H1 (cell line): ENCODE measurements around the gene MYMX. TPM values are rescaled to one million over a fixed set of nuclear protein-coding genes. Genes with fewer than 3 reads are reported as not detected.

Experiments used
- CHD1 ChIP-seq: IDR thresholded peaks from 2 replicates; pipeline ENCODE4 v1.6.1; 2012; ENCODE audit warnings: low read depth, low read length, improper control_type of control experiment
- GABPA ChIP-seq: IDR thresholded peaks from 2 replicates; pipeline ENCODE4 v1.6.1; 2011; ENCODE audit warnings: mild to moderate bottlenecking, low read length, moderate library complexity, borderline replicate concordance; ENCODE audit not compliant: insufficient read depth
- HDAC2 ChIP-seq, 2 experiments: fragments of 300-600 bp in 1 of 2; sonication (generic) in 1 of 2; IDR thresholded peaks; 2 replicates each; pipeline ENCODE4 v1.6.1; 2011 to 2012; ENCODE audit warnings: low read depth in 2 of 2, low read length in 2 of 2, mild to moderate bottlenecking in 2 of 2, moderate library complexity in 2 of 2, borderline replicate concordance in 1 of 2, inconsistent platforms in 1 of 2
- KDM4A ChIP-seq: IDR thresholded peaks from one replicate; pipeline ENCODE4 v1.7.1; 2012; ENCODE audit warnings: low read depth, mild to moderate bottlenecking, moderate library complexity, low read length, inconsistent platforms; ENCODE audit not compliant: severe bottlenecking
- RXRA ChIP-seq: IDR thresholded peaks from 2 replicates; pipeline ENCODE4 v1.6.1; 2011; ENCODE audit warnings: low read depth, mild to moderate bottlenecking, low read length, moderate library complexity; ENCODE audit not compliant: insufficient read depth
- TAF1 ChIP-seq: IDR thresholded peaks from 2 replicates; pipeline ENCODE4 v1.6.1; 2011; ENCODE audit warnings: mild to moderate bottlenecking, low read depth, low read length
- polyA plus RNA-seq, 7 experiments: library from polyadenylated mRNA; depleted of rRNA in 3 of 7; stranded (reverse) in 5 of 7; unstranded in 2 of 7; fragments of >200 nt in 5 of 7; fragments of 200-250 nt in 2 of 7; gene quantifications; 1 replicate in 5 of 7; 2 replicates in 1 of 7; 4 replicates in 1 of 7; pipeline versions ENCODE4 v1.2.1 to v1.2.3, GENCODE V29; 2011 to 2013; ENCODE audit warnings: missing spikeins in 2 of 7, mixed read lengths in 2 of 7
- total RNA-seq: library from RNA; stranded (reverse); fragmentation: NEBNext Ultra II Directional; extraction: Animal tissue kit (Norgen Biotek cat#: 25700); gene quantifications from 2 replicates; pipeline ENCODE4 v1.2.1, GENCODE V29; 2021
- TF ChIP-seq, protein P1 (sequence below): fragments of 300-600 bp; sonication (generic); IDR thresholded peaks from 2 replicates; pipeline ENCODE4 v1.7.1; 2012; ENCODE audit warnings: low read length, moderate library complexity, mild to moderate bottlenecking, inconsistent platforms; ENCODE audit not compliant: insufficient replicate concordance

MYMX gene
- total and polyA plus RNA-seq, 2 of the 8 experiments (the other 6 are each of a cell fraction or from before 2014, with no cell fraction given): 4.7 to 6.9 TPM

- TF ChIP-seq, protein P1, sequence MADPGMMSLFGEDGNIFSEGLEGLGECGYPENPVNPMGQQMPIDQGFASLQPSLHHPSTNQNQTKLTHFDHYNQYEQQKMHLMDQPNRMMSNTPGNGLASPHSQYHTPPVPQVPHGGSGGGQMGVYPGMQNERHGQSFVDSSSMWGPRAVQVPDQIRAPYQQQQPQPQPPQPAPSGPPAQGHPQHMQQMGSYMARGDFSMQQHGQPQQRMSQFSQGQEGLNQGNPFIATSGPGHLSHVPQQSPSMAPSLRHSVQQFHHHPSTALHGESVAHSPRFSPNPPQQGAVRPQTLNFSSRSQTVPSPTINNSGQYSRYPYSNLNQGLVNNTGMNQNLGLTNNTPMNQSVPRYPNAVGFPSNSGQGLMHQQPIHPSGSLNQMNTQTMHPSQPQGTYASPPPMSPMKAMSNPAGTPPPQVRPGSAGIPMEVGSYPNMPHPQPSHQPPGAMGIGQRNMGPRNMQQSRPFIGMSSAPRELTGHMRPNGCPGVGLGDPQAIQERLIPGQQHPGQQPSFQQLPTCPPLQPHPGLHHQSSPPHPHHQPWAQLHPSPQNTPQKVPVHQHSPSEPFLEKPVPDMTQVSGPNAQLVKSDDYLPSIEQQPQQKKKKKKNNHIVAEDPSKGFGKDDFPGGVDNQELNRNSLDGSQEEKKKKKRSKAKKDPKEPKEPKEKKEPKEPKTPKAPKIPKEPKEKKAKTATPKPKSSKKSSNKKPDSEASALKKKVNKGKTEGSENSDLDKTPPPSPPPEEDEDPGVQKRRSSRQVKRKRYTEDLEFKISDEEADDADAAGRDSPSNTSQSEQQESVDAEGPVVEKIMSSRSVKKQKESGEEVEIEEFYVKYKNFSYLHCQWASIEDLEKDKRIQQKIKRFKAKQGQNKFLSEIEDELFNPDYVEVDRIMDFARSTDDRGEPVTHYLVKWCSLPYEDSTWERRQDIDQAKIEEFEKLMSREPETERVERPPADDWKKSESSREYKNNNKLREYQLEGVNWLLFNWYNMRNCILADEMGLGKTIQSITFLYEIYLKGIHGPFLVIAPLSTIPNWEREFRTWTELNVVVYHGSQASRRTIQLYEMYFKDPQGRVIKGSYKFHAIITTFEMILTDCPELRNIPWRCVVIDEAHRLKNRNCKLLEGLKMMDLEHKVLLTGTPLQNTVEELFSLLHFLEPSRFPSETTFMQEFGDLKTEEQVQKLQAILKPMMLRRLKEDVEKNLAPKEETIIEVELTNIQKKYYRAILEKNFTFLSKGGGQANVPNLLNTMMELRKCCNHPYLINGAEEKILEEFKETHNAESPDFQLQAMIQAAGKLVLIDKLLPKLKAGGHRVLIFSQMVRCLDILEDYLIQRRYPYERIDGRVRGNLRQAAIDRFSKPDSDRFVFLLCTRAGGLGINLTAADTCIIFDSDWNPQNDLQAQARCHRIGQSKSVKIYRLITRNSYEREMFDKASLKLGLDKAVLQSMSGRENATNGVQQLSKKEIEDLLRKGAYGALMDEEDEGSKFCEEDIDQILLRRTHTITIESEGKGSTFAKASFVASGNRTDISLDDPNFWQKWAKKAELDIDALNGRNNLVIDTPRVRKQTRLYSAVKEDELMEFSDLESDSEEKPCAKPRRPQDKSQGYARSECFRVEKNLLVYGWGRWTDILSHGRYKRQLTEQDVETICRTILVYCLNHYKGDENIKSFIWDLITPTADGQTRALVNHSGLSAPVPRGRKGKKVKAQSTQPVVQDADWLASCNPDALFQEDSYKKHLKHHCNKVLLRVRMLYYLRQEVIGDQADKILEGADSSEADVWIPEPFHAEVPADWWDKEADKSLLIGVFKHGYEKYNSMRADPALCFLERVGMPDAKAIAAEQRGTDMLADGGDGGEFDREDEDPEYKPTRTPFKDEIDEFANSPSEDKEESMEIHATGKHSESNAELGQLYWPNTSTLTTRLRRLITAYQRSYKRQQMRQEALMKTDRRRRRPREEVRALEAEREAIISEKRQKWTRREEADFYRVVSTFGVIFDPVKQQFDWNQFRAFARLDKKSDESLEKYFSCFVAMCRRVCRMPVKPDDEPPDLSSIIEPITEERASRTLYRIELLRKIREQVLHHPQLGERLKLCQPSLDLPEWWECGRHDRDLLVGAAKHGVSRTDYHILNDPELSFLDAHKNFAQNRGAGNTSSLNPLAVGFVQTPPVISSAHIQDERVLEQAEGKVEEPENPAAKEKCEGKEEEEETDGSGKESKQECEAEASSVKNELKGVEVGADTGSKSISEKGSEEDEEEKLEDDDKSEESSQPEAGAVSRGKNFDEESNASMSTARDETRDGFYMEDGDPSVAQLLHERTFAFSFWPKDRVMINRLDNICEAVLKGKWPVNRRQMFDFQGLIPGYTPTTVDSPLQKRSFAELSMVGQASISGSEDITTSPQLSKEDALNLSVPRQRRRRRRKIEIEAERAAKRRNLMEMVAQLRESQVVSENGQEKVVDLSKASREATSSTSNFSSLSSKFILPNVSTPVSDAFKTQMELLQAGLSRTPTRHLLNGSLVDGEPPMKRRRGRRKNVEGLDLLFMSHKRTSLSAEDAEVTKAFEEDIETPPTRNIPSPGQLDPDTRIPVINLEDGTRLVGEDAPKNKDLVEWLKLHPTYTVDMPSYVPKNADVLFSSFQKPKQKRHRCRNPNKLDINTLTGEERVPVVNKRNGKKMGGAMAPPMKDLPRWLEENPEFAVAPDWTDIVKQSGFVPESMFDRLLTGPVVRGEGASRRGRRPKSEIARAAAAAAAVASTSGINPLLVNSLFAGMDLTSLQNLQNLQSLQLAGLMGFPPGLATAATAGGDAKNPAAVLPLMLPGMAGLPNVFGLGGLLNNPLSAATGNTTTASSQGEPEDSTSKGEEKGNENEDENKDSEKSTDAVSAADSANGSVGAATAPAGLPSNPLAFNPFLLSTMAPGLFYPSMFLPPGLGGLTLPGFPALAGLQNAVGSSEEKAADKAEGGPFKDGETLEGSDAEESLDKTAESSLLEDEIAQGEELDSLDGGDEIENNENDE: no peak
- no peak for TF ChIP-seq TAF1
- TF ChIP-seq RXRA: no peak
- no peak for TF ChIP-seq GABPA
- no peak for TF ChIP-seq KDM4A
- TF ChIP-seq CHD1: no peak
- no peak for TF ChIP-seq HDAC2 (IDR thresholded peaks at IDR 0.05; ENCODE audit: borderline replicate concordance in 1 of 2, low read depth in 2 of 2, low read length in 2 of 2)
Measured at GRCh38 chr6:44229376-44230033, 12.8 kb downstream of the MYMX start (continued).
